PC-3 (cell line): ENCODE data around the gene NAPG. TPM values are rescaled to one million over a fixed set of nuclear protein-coding genes. Genes with fewer than 3 reads are reported as not detected.
"Not testable (repeated sequence)": the region's sequence is repeated elsewhere in the genome, so short reads cannot be mapped to it uniquely, and the experiment has no call there.

Source experiments
- ATAC-seq: fragments of 200-7000 bp; cut with Tn5 transposase; 2 replicates; pipeline ENCODE4 v1.9.1; 2020; ENCODE audit warnings: mild to moderate bottlenecking, moderate library complexity
- BruUV-seq: library from RNA; stranded (reverse); fragments of 400-500 nt; replicated peaks from 2 replicates; lab custom pipeline; 2021; lab: Mats Ljungman, UMichigan
- CTCF ChIA-PET: fragments of 300-600 bp; sonication (Branson Sonifier 250); formaldehyde crosslinking; loops from one replicate; lab custom pipeline; 2022; ENCODE audit warnings: antibody characterized with exemption; lab: Charles Lee
- POLR2A ChIA-PET: fragments of 300-600 bp; sonication (Branson Sonifier 250); formaldehyde crosslinking; loops from one replicate; lab custom pipeline; 2022; ENCODE audit warnings: antibody characterized with exemption; ENCODE audit not compliant: unreplicated experiment; lab: Charles Lee
- DNase-seq: peaks from one replicate; pipeline ENCODE4 v3.0.0-alpha.2; 2015
- H2AFZ ChIP-seq: fragments of 300-600 bp; sonication (generic); 2 replicates; pipeline ENCODE4 v1.6.0; 2016; ENCODE audit warnings: antibody characterized with exemption, low read length
- H3F3A ChIP-seq: fragments of 300-600 bp; sonication (generic); one replicate; pipeline ENCODE4 v1.6.0; 2017; ENCODE audit warnings: antibody characterized with exemption, low read length, control low read depth, mild to moderate bottlenecking; ENCODE audit not compliant: unreplicated experiment
- H3K27ac ChIP-seq: fragments of 300-600 bp; sonication (generic); 2 replicates; pipeline ENCODE4 v1.5.1; 2016; ENCODE audit warnings: mild to moderate bottlenecking, low read length
- H3K27me3 ChIP-seq: fragments of 300-600 bp; sonication (generic); 2 replicates; pipeline ENCODE4 v1.6.1; 2016; ENCODE audit warnings: low read length, mixed read lengths
- H3K36me3 ChIP-seq: fragments of 300-600 bp; sonication (generic); 2 replicates; pipeline ENCODE4 v1.6.1; 2016; ENCODE audit warnings: low read depth, mixed run types, low read length, mixed read lengths
- H3K4me1 ChIP-seq: fragments of 300-600 bp; sonication (generic); 2 replicates; pipeline ENCODE4 v1.5.1; 2016; ENCODE audit warnings: low read length; ENCODE audit not compliant: insufficient read depth
- H3K4me2 ChIP-seq: fragments of 300-600 bp; sonication (generic); 2 replicates; pipeline ENCODE4 v1.6.0; 2016; ENCODE audit warnings: low read length
- H3K4me3 ChIP-seq: fragments of 300-600 bp; sonication (generic); 2 replicates; pipeline ENCODE4 v1.5.1; 2016; ENCODE audit warnings: mild to moderate bottlenecking, low read length, mixed read lengths
- H3K79me2 ChIP-seq: fragments of 300-600 bp; sonication (generic); 2 replicates; pipeline ENCODE4 v1.6.1; 2017; ENCODE audit warnings: low read length, mixed read lengths
- H3K9ac ChIP-seq: fragments of 300-600 bp; sonication (generic); 2 replicates; pipeline ENCODE4 v1.6.0; 2016; ENCODE audit warnings: mild to moderate bottlenecking, low read length
- H3K9me2 ChIP-seq: fragments of 300-600 bp; sonication (generic); replicated peaks from 2 replicates; pipeline ENCODE4 v1.6.1; 2016; ENCODE audit warnings: mixed run types, low read length, mixed read lengths
- H3K9me3 ChIP-seq: fragments of 300-600 bp; sonication (generic); 2 replicates; pipeline ENCODE4 v1.6.1; 2016; ENCODE audit warnings: low read length, mixed read lengths
- H4K20me1 ChIP-seq: fragments of 300-600 bp; sonication (generic); 2 replicates; pipeline ENCODE4 v1.6.1; 2016; ENCODE audit warnings: low read length, mixed read lengths
- EZH2 ChIP-seq: fragments of 300-600 bp; sonication (generic); IDR thresholded peaks from one replicate; pipeline ENCODE4 v1.6.1; 2017; ENCODE audit warnings: antibody characterized with exemption, mild to moderate bottlenecking, low read length; ENCODE audit not compliant: unreplicated experiment
- EZH2phosphoT487 ChIP-seq: fragments of 300-600 bp; sonication (generic); IDR thresholded peaks from 2 replicates; pipeline ENCODE4 v1.6.1; 2018; ENCODE audit warnings: mild to moderate bottlenecking, antibody characterized with exemption, low read length, borderline replicate concordance
- intact Hi-C: fragments of 100-400 bp; cut with micrococcal nuclease; formaldehyde crosslinking; loops from 2 replicates; pipeline ENCODE4 v1.9.0; 2023
- total RNA-seq: library from RNA; depleted of rRNA; stranded (reverse); fragments of >200 nt; gene quantifications from 2 replicates; pipeline ENCODE4 v1.2.3, GENCODE V29; 2014
- TF ChIP-seq, protein P1 (sequence below): fragments of 300-600 bp; sonication (generic); conservative IDR thresholded peaks from 2 replicates; pipeline ENCODE4 v1.5.1; 2017; ENCODE audit warnings: antibody characterized with exemption, low read depth, mild to moderate bottlenecking, low read length

The NAPG gene
- total RNA-seq, 1 experiment from 2014 or later: 24.7 TPM

DNA sequence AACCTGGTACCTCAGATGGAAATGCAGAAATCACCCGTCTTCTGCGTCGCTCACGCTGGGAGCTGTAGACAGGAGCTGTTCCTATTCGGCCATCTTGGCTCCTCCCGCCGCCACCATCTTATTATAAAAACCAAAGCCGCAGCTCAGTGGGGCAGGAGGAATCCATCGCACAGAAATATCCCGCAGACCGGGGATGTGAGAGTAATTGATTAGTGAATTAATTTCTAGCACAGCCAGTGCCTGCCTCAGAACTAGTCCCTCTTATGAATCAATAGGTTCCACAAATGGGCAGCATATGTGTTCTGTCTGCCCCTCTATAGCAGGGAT, 52.7 kb downstream of the NAPG start:
- H3F3A ChIP-seq, H3K9ac ChIP-seq, H3K27me3 ChIP-seq, intact Hi-C loops, BruUV-seq, H3K9me3 ChIP-seq, H3K79me2 ChIP-seq, H3K4me2 ChIP-seq, H3K36me3 ChIP-seq, DNase-seq, H3K4me3 ChIP-seq, CTCF ChIA-PET, H3K27ac ChIP-seq, H4K20me1 ChIP-seq, H3K9me2 ChIP-seq: not testable (repeated sequence)
- Histone ChIP-seq H3K4me1 (peaks cover 16% of the 10 kb centered on the region), H2AFZ (0 out of 2 replicates have a peak overlapping the region, but pooled peaks have one; percentile 24)
- peak; percentile 33; the same call in 1 of the 2 replicates for ATAC-seq
- POLR2A ChIA-PET: interaction anchor here (0.6 kb wide), 1 partner anchor 9 kb away, joined by 3 read pairs; no protein-coding TSS in a partner anchor

DNA sequence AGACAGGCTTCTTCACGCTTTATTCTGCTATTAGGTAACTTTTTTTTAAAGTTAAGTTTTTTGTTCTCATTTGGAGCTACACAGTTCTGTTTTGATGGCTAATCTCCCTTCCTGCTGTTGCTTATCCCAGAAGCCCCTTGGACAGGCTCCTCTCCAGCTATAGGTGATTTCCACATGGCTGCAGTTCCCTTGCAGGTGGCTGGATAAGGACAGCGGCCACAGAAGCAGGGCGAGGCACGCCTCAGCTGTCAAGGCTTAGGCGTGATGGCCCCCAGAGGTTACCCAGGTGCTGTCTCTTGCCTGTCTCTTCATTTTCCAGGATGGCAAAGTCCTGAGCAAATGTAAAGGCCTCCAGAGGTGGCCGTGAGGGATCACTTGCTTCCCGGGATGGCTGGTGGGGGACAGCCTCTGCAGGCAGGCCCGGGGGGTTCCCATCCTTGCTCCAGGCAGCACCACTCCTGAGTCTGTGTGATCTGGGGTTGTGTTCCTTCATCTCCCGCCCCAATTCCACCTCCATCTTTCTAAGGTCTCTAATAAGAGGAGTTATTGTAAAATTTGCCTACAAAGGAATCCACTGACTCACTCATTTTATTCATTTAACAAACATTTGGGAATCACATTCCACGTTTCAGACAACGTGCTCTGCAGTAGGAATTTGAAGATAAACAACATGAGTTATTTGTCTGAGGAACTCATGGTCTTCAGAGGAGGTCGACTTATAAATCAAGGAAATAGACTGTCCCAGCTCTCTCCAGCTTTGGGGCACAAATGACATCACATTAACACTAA, 53.4 kb downstream of the NAPG start:
- H3K9me3 ChIP-seq: no peaks in the 10 kb centered on the region
- ATAC-seq (peak; percentile 87), DNase-seq (peak; percentile 80)
- no peaks in the 10 kb centered on the region for H3K27me3 ChIP-seq
- peaks cover 16% of the 10 kb centered on the region for H3K4me1 ChIP-seq
- no peak overlapping the region for H3K9ac ChIP-seq
- ChIA-PET CTCF (no interaction called here), POLR2A (interaction anchor here (0.6 kb wide), 1 partner anchor 9 kb away, joined by 3 read pairs; no protein-coding TSS in a partner anchor)
- TF ChIP-seq EZH2 (no peak), EZH2phosphoT487 (no peak)
- TF ChIP-seq, protein P1, sequence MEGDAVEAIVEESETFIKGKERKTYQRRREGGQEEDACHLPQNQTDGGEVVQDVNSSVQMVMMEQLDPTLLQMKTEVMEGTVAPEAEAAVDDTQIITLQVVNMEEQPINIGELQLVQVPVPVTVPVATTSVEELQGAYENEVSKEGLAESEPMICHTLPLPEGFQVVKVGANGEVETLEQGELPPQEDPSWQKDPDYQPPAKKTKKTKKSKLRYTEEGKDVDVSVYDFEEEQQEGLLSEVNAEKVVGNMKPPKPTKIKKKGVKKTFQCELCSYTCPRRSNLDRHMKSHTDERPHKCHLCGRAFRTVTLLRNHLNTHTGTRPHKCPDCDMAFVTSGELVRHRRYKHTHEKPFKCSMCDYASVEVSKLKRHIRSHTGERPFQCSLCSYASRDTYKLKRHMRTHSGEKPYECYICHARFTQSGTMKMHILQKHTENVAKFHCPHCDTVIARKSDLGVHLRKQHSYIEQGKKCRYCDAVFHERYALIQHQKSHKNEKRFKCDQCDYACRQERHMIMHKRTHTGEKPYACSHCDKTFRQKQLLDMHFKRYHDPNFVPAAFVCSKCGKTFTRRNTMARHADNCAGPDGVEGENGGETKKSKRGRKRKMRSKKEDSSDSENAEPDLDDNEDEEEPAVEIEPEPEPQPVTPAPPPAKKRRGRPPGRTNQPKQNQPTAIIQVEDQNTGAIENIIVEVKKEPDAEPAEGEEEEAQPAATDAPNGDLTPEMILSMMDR: no peak
- no peaks in the 10 kb centered on the region for H3K9me2 ChIP-seq
- H3F3A ChIP-seq: no peaks in the 10 kb centered on the region
- no peaks in the 10 kb centered on the region for H4K20me1 ChIP-seq
- H3K4me3 ChIP-seq: no peak overlapping the region
- no TSS peak for BruUV-seq
- H3K36me3 ChIP-seq: no peaks in the 10 kb centered on the region
- H3K27ac ChIP-seq: peak overlapping the region; percentile 32
- H2AFZ ChIP-seq: peak overlapping the region; percentile 24
- intact Hi-C loops: no loop called here
- H3K4me2 ChIP-seq: peak overlapping the region; percentile 43
- H3K79me2 ChIP-seq: no peaks in the 10 kb centered on the region

DNA sequence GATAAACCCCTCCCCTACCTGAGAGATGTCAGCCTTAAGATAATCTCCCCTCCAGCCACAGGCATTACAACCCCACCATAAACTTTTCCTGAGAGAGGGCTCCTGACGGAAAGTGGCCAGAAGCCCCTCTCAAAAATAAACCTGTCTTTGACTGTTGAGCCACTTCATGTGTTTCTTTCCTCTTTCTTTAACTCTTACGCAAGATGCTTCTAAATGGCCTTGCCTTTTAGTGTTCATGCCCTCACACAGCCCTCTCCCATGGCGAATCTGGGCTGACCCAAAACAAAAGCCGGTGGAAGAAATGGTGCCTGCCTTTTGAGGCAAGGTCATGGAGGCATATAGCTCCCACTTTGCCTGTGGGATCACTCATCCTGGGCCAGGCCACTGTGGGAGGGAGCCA, 54.4 kb downstream of the NAPG start:
- H3K9ac ChIP-seq: no peak overlapping the region
- intact Hi-C loops: no loop called here
- ChIA-PET POLR2A (no interaction called here), CTCF (no interaction called here)
- no peaks in the 10 kb centered on the region for H3K27me3 ChIP-seq
- ATAC-seq (no peak), DNase-seq (no peak)
- no TSS peak for BruUV-seq
- H3F3A ChIP-seq: no peaks in the 10 kb centered on the region
- no peak overlapping the region for H3K4me3 ChIP-seq
- no peak overlapping the region for H3K4me2 ChIP-seq
- H3K36me3 ChIP-seq: no peaks in the 10 kb centered on the region
- H3K9me3 ChIP-seq: no peaks in the 10 kb centered on the region
- TF ChIP-seq, protein P1: no peak
- TF ChIP-seq EZH2 (no peak), EZH2phosphoT487 (no peak)
- no peak overlapping the region for H2AFZ ChIP-seq
- no peaks in the 10 kb centered on the region for H4K20me1 ChIP-seq
- H3K4me1 ChIP-seq: peaks cover 16% of the 10 kb centered on the region
- no peak overlapping the region for H3K27ac ChIP-seq
- no peaks in the 10 kb centered on the region for H3K9me2 ChIP-seq
- H3K79me2 ChIP-seq: no peaks in the 10 kb centered on the region
